Astrocyte (in vitro differentiated cells and primary cell): ENCODE data around the gene SCYGR1. TPM values are rescaled to one million over a fixed set of nuclear protein-coding genes. Genes with fewer than 3 reads are reported as not detected.

Experiments used
- DNase-seq: peaks from one replicate; pipeline ENCODE4 v3.0.0-alpha.2; 2010; ENCODE audit warnings: low read depth
- FAIRE-seq: peaks from 2 replicates; lab custom pipeline; 2011; peaks lifted over from hg19 to GRCh38; lab: Jason Lieb, UNC
- H2AFZ ChIP-seq: 2 replicates; pipeline ENCODE4 v1.6.0; 2012; ENCODE audit warnings: low read depth, low read length, inconsistent platforms
- H3K27ac ChIP-seq: 2 replicates; pipeline ENCODE4 v1.5.1; 2011; ENCODE audit warnings: low read depth, low read length, inconsistent platforms
- H3K27me3 ChIP-seq: 2 replicates; pipeline ENCODE4 v1.6.0; 2011; ENCODE audit warnings: low read length, inconsistent platforms; ENCODE audit not compliant: insufficient read depth
- H3K36me3 ChIP-seq: 2 replicates; pipeline ENCODE4 v1.5.1; 2011; ENCODE audit warnings: low read length, inconsistent platforms; ENCODE audit not compliant: insufficient read depth
- H3K4me1 ChIP-seq: 2 replicates; pipeline ENCODE4 v1.5.1; 2011; ENCODE audit warnings: low read length, inconsistent platforms; ENCODE audit not compliant: insufficient read depth
- H3K4me2 ChIP-seq: 2 replicates; pipeline ENCODE4 v1.6.0; 2012; ENCODE audit warnings: low read length, inconsistent platforms
- H3K4me3 ChIP-seq: 2 replicates; pipeline ENCODE4 v1.5.1; 2011; ENCODE audit warnings: low read depth, mild to moderate bottlenecking, low read length, inconsistent platforms; ENCODE audit not compliant: insufficient read depth
- H3K79me2 ChIP-seq: 2 replicates; pipeline ENCODE4 v1.6.0; 2012; ENCODE audit warnings: mild to moderate bottlenecking, low read length, inconsistent platforms; ENCODE audit not compliant: insufficient read depth
- H3K9ac ChIP-seq: 2 replicates; pipeline ENCODE4 v1.6.0; 2012; ENCODE audit warnings: mild to moderate bottlenecking, low read length, inconsistent platforms
- H3K9me3 ChIP-seq: 2 replicates; pipeline ENCODE4 v1.5.1; 2012; ENCODE audit warnings: low read depth, mild to moderate bottlenecking, low read length, inconsistent platforms; ENCODE audit not compliant: insufficient read depth
- H4K20me1 ChIP-seq: 2 replicates; pipeline ENCODE4 v1.6.0; 2012; ENCODE audit warnings: low read length, inconsistent platforms; ENCODE audit not compliant: insufficient read depth
- H3K27ac Mint-ChIP-seq: one replicate; pipeline ENCODE4 v1.8.0; 2021; ENCODE audit warnings: mild to moderate bottlenecking, mixed read lengths; ENCODE audit not compliant: unreplicated experiment
- H3K27me3 Mint-ChIP-seq: one replicate; pipeline ENCODE4 v1.8.0; 2021; ENCODE audit warnings: low read depth, mixed read lengths; ENCODE audit not compliant: unreplicated experiment
- H3K36me3 Mint-ChIP-seq: one replicate; pipeline ENCODE4 v1.8.0; 2021; ENCODE audit warnings: low read depth, mixed read lengths; ENCODE audit not compliant: unreplicated experiment
- H3K4me1 Mint-ChIP-seq: one replicate; pipeline ENCODE4 v1.8.0; 2021; ENCODE audit warnings: low read depth, mixed read lengths; ENCODE audit not compliant: unreplicated experiment
- H3K4me3 Mint-ChIP-seq: one replicate; pipeline ENCODE4 v1.8.0; 2021; ENCODE audit warnings: mild to moderate bottlenecking, moderate library complexity, mixed read lengths; ENCODE audit not compliant: unreplicated experiment
- H3K9me3 Mint-ChIP-seq: one replicate; pipeline ENCODE4 v1.8.0; 2021; ENCODE audit warnings: mild to moderate bottlenecking, mixed read lengths; ENCODE audit not compliant: unreplicated experiment
- EZH2 ChIP-seq: IDR thresholded peaks from 2 replicates; pipeline ENCODE4 v1.6.1; 2012; ENCODE audit warnings: mild to moderate bottlenecking, low read length, inconsistent platforms; ENCODE audit not compliant: insufficient read depth
- total RNA-seq: library from RNA; stranded (reverse); gene quantifications from 2 replicates; pipeline ENCODE4 v1.2.1, GENCODE V29; 2021
- TF ChIP-seq, protein P1 (sequence below): IDR thresholded peaks from 2 replicates; pipeline ENCODE4 v1.5.1; 2011; ENCODE audit warnings: low read depth, mild to moderate bottlenecking, inconsistent platforms, low read length, moderate library complexity; ENCODE audit not compliant: insufficient read depth

The SCYGR1 gene
- total RNA-seq, 1 donor from 2014 or later = not detected

DNA sequence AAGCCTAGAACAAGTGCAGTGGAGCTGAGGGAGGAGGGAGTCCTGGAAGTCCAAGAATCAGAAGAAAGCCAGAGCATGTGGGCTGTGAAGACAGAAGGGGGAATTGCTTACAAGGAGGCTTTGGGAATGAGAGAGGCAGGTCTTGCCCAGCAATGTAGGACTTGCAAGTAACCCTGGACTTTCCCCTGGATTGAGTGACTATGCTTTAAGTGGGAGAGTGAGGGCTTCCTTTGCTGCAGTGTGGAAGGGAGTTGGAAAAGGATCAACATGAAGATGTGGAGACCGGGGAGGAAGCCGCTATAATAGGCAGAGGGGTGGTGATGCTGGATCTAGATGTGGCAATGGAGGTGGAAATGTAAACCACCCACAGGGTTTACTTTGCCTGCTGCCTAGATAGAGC, 13.8 kb upstream of the SCYGR1 start:
- Mint-ChIP-seq H3K27me3 (peaks cover 7% of the 10 kb centered on the region), H3K36me3 (no peaks in the 10 kb centered on the region), H3K27ac (no peak overlapping the region), H3K9me3 (no peaks in the 10 kb centered on the region), H3K4me3 (no peak overlapping the region), H3K4me1 (peaks cover 2% of the 10 kb centered on the region)
- Histone ChIP-seq H3K36me3 (no peaks in the 10 kb centered on the region), H3K9ac (no peak overlapping the region), H3K9me3 (no peaks in the 10 kb centered on the region), H3K4me1 (peaks cover 4% of the 10 kb centered on the region), H3K4me3 (no peak overlapping the region), H2AFZ (no peak overlapping the region), H4K20me1 (no peaks in the 10 kb centered on the region), H3K79me2 (no peaks in the 10 kb centered on the region), H3K4me2 (no peak overlapping the region), H3K27me3 (no peaks in the 10 kb centered on the region), H3K27ac (no peak overlapping the region)
- no peak for TF ChIP-seq EZH2
- TF ChIP-seq, protein P1, sequence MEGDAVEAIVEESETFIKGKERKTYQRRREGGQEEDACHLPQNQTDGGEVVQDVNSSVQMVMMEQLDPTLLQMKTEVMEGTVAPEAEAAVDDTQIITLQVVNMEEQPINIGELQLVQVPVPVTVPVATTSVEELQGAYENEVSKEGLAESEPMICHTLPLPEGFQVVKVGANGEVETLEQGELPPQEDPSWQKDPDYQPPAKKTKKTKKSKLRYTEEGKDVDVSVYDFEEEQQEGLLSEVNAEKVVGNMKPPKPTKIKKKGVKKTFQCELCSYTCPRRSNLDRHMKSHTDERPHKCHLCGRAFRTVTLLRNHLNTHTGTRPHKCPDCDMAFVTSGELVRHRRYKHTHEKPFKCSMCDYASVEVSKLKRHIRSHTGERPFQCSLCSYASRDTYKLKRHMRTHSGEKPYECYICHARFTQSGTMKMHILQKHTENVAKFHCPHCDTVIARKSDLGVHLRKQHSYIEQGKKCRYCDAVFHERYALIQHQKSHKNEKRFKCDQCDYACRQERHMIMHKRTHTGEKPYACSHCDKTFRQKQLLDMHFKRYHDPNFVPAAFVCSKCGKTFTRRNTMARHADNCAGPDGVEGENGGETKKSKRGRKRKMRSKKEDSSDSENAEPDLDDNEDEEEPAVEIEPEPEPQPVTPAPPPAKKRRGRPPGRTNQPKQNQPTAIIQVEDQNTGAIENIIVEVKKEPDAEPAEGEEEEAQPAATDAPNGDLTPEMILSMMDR = no peak
- DNase-seq (no peak), FAIRE-seq (no peak)

DNA sequence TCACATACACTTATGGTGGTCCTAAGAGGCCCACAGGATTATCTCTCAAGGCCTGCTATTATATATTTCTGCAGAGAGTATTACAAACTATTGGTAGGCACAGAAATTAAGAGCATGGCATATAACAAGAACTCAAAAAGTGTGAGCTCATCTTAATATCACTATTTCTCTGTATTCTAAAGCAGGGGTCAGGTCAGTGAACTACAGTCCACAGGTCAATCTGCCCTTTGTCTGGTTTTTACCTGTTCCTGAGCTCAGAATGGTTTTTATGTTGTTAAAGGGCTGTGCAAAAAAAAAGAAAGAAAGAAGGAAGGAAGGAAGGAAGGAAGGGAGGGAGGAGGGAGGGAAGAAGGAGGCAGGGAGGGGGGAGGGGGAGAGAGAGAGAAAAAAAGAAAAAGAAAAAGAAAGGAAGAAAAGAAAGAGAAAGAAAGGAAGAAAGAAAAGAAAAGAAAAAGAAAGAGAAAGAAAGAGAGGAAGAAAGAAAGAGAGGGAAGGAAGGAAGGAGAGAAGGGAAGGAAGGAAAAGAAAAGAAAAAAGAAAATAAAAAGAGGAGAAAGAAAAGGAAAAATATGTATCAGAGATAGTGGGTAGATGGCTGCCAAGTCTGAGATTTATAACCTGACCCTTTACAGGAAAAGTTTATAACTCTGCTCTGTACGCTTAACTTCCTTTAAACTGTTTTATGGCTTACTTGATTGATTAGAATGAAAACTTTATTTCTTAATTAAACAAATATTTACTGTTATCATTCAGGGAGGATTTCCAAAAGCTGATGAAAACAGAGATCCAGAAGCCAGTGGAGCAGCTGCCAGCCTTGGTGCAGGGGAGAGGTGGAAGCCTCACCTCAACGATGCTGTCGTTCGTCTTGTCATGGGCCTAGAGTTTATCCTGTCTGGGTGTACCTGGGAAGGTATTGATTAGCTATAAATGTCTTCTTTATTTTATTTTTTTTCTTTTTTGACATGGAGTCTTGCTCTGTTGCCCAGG, 11.2 kb upstream of the SCYGR1 start:
- H3K4me1 ChIP-seq = no peaks in the 10 kb centered on the region
- Mint-ChIP-seq H3K27me3 (peaks cover 3% of the 10 kb centered on the region), H3K9me3 (no peaks in the 10 kb centered on the region), H3K4me3 (no peak overlapping the region), H3K27ac (no peak overlapping the region), H3K36me3 (no peaks in the 10 kb centered on the region), H3K4me1 (no peaks in the 10 kb centered on the region)
- H3K27me3 ChIP-seq = no peaks in the 10 kb centered on the region
- H3K9me3 ChIP-seq = no peaks in the 10 kb centered on the region
- no peak overlapping the region for H3K4me3 ChIP-seq
- no peak for TF ChIP-seq EZH2
- TF ChIP-seq, protein P1 = no peak
- H3K27ac ChIP-seq = no peak overlapping the region
- DNase-seq (no peak), FAIRE-seq (no peak)
- H3K36me3 ChIP-seq = no peaks in the 10 kb centered on the region
- no peaks in the 10 kb centered on the region for H4K20me1 ChIP-seq
- H3K4me2 ChIP-seq = no peak overlapping the region
- no peak overlapping the region for H3K9ac ChIP-seq
- H3K79me2 ChIP-seq = no peaks in the 10 kb centered on the region
- no peak overlapping the region for H2AFZ ChIP-seq

DNA sequence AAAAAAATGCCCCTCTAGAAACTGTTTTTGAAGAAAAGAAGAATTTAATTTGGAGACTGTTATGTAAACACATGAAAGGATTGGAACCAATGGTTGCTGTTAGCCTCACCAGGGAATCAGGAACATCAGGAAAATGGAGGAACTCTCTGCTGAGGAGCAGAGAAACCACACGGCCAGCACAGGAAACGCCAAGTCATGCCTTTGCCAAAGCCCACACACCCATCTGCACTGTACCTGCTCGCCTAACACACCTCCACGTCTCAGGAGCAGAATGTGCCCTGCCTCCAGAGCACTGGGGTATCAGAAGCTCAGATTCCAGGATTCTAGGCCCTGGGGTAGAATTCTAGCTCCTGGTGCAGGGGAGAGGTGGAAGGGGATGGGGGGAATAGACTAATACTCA, 9.8 kb upstream of the SCYGR1 start:
- H4K20me1 ChIP-seq = no peaks in the 10 kb centered on the region
- no peaks in the 10 kb centered on the region for H3K36me3 ChIP-seq
- H3K4me1 ChIP-seq = no peaks in the 10 kb centered on the region
- TF ChIP-seq, protein P1 = no peak
- TF ChIP-seq EZH2 = no peak
- no peak overlapping the region for H3K4me2 ChIP-seq
- H3K27me3 ChIP-seq = no peaks in the 10 kb centered on the region
- H3K9ac ChIP-seq = no peak overlapping the region
- FAIRE-seq = no peak
- peaks cover 3% of the 10 kb centered on the region for H3K27me3 Mint-ChIP-seq
- H3K4me3 ChIP-seq = no peak overlapping the region
- no peak overlapping the region for H3K27ac ChIP-seq
- H3K9me3 ChIP-seq = no peaks in the 10 kb centered on the region
- no peak overlapping the region for H2AFZ ChIP-seq
- no peaks in the 10 kb centered on the region for H3K4me1 Mint-ChIP-seq
- H3K4me3 Mint-ChIP-seq = no peak overlapping the region
- H3K27ac Mint-ChIP-seq = no peak overlapping the region
- H3K79me2 ChIP-seq = no peaks in the 10 kb centered on the region
- DNase-seq = no peak
- H3K36me3 Mint-ChIP-seq = no peaks in the 10 kb centered on the region
- H3K9me3 Mint-ChIP-seq = no peaks in the 10 kb centered on the region
